A673 (cell line): Measurements from ENCODE around the gene STYXL1. TPM values are rescaled to one million over a fixed set of nuclear protein-coding genes. Genes with fewer than 3 reads are reported as not detected.

Source experiments
- BruUV-seq: library from RNA; stranded (reverse); fragments of 400-500 nt; replicated peaks from 2 replicates; lab custom pipeline; 2021; lab: Mats Ljungman, UMichigan
- CTCF ChIA-PET: fragments of 300-600 bp; sonication (Branson Sonifier 250); formaldehyde crosslinking; loops from one replicate; lab custom pipeline; 2022; ENCODE audit warnings: antibody characterized with exemption; lab: Charles Lee
- POLR2A ChIA-PET: fragments of 300-600 bp; sonication (Branson Sonifier 250); formaldehyde crosslinking; loops from one replicate; lab custom pipeline; 2022; ENCODE audit warnings: antibody characterized with exemption; ENCODE audit not compliant: low non-redundant PET; lab: Charles Lee
- DNase-seq: peaks from one replicate; pipeline ENCODE4 v3.0.0-alpha.2; 2015; ENCODE audit warnings: low spot score
- H3K27ac ChIP-seq: fragments of 200-600 bp; sonication (generic); 2 replicates; pipeline ENCODE4 v1.5.1; 2016; ENCODE audit warnings: mixed run types, low read depth, mild to moderate bottlenecking, mixed read lengths, antibody characterized with exemption, low read length; ENCODE audit not compliant: poor library complexity, severe bottlenecking
- H3K27me3 ChIP-seq: fragments of 200-600 bp; sonication (generic); replicated peaks from 2 replicates; pipeline ENCODE4 v1.6.1; 2017; ENCODE audit warnings: mixed run types, low read depth, mild to moderate bottlenecking, mixed read lengths, antibody characterized with exemption, low read length; ENCODE audit not compliant: insufficient read depth, poor library complexity
- H3K36me3 ChIP-seq: fragments of 200-600 bp; sonication (generic); 2 replicates; pipeline ENCODE4 v1.6.1; 2016; ENCODE audit warnings: mixed run types, mild to moderate bottlenecking, mixed read lengths, antibody characterized with exemption, low read length; ENCODE audit not compliant: insufficient read depth, poor library complexity, severe bottlenecking
- H3K4me1 ChIP-seq: fragments of 200-600 bp; sonication (generic); 2 replicates; pipeline ENCODE4 v1.6.1; 2017; ENCODE audit warnings: mixed run types, mild to moderate bottlenecking, mixed read lengths, antibody characterized with exemption, low read length; ENCODE audit not compliant: insufficient read depth, poor library complexity, severe bottlenecking
- H3K4me3 ChIP-seq: fragments of 200-600 bp; sonication (generic); 2 replicates; pipeline ENCODE4 v1.5.1; 2016; ENCODE audit warnings: low read depth, mixed run types, mild to moderate bottlenecking, mixed read lengths, low read length; ENCODE audit not compliant: poor library complexity, severe bottlenecking
- H3K9me3 ChIP-seq: fragments of 200-600 bp; sonication (generic); 2 replicates; pipeline ENCODE4 v1.6.1; 2016; ENCODE audit warnings: mixed run types, low read depth, mild to moderate bottlenecking, mixed read lengths, antibody characterized with exemption, low read length; ENCODE audit not compliant: poor library complexity, severe bottlenecking
- CTCF ChIP-seq: fragments of 300-800, 200-600 bp; sonication (generic); conservative IDR thresholded peaks from 2 replicates; pipeline ENCODE4 v1.5.1; 2017; ENCODE audit warnings: low read depth, mild to moderate bottlenecking, antibody characterized with exemption, low read length, moderate library complexity, mixed read lengths
- EZH2 ChIP-seq: fragments of 200-600 bp; sonication (generic); IDR thresholded peaks from 2 replicates; pipeline ENCODE4 v1.6.1; 2017; ENCODE audit warnings: borderline replicate concordance, low read depth, mild to moderate bottlenecking, mixed read lengths, antibody characterized with exemption, low read length; ENCODE audit not compliant: poor library complexity, severe bottlenecking
- intact Hi-C: fragments of 100-400 bp; cut with micrococcal nuclease; formaldehyde crosslinking; loops from one replicate; pipeline ENCODE4 v1.10.0; 2022; ENCODE audit not compliant: unreplicated experiment
- total RNA-seq: library from RNA; stranded (reverse); gene quantifications from 2 replicates; pipeline ENCODE4 v1.2.3, GENCODE V29; 2021

STYXL1 gene
- total RNA-seq, 1 experiment from 2014 or later: 36.3 TPM

DNA sequence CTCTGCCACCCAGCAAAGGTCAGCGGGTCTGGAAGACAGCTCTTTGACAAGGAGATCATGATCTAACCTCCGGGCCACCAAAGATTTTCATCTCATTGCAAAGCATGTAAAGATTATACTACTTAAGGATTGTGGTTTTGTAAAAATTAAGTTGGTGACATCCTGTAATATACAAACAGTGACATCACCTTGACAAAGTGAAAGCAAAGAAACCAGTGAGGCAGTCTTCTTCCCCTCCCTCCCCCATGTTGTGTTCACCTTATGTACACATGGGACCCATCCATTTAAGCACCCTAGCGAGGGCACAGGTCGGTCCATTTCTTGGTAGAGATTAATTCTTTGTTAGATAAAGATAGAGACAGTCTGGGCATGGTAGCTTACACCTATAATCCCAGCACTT lies 4.0 kb upstream of the STYXL1 start:
- ChIA-PET POLR2A (no interaction called here), CTCF (no interaction called here)
- intact Hi-C loops: no loop called here

DNA sequence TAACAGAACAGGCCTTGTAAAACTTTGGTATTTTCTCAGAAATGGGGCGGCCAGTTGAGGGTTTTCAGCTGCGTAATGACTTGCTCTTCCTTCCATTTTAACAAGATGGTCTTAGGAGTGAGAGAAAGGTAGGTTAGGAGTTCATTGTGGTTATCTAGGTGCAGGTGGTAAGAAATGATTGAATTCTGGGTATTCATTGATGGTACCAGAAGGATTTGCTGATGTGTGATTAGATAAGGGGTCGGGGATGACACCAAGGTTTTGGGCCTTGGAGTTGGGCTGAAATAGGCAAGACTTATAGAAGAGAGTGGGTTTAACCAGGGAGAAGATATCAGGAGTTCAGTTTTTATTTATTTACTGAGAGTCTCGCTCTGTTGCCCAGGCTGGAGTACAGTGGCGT lies 2.7 kb upstream of the STYXL1 start:
- peaks cover 6% of the 10 kb centered on the region for H3K4me1 ChIP-seq
- no peak overlapping the region for H3K27ac ChIP-seq
- TF ChIP-seq CTCF (no peak), EZH2 (no peak)
- CTCF ChIA-PET: no interaction called here
- peaks cover 31% of the 10 kb centered on the region for H3K36me3 ChIP-seq
- H3K9me3 ChIP-seq: no peaks in the 10 kb centered on the region
- no TSS peak for BruUV-seq
- no peak for DNase-seq
- intact Hi-C loops: no loop called here
- no peaks in the 10 kb centered on the region for H3K27me3 ChIP-seq
- POLR2A ChIA-PET: no interaction called here
- H3K4me3 ChIP-seq: no peak overlapping the region

More for the DNA sequence above, 4.0 kb upstream of the STYXL1 start:
- Histone ChIP-seq H3K9me3 (no peaks in the 10 kb centered on the region), H3K36me3 (peaks cover 40% of the 10 kb centered on the region), H3K27ac (no peak overlapping the region), H3K4me3 (no peak overlapping the region), H3K4me1 (peaks cover 6% of the 10 kb centered on the region), H3K27me3 (no peaks in the 10 kb centered on the region)
- no TSS peak for BruUV-seq
- TF ChIP-seq EZH2 (no peak), CTCF (no peak)
- DNase-seq: no peak

DNA sequence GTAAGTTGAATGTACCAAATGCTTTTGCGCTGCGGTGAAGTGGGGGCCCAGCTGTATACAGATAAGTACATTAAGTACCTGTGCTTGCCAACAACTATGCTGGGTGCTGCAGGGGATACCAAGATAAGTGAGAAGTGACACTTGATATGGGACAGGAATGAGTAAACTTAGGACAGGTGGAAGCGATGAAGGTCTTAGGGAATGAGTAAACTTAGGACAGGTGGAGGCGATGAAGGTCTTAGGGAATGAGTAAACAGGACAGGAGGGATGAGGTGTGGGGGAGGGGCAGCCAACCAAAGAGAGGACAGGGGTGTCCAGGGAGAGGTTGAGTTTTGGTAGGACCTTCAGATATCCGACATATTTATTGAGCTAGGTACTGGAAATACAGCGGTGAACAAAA lies 1.5 kb upstream of the STYXL1 start:
- TSS peak; percentile 65 for BruUV-seq
- H3K4me1 ChIP-seq: peaks cover 6% of the 10 kb centered on the region
- intact Hi-C loops: no loop called here
- H3K27ac ChIP-seq: no peak overlapping the region
- peaks cover 18% of the 10 kb centered on the region for H3K36me3 ChIP-seq
- TF ChIP-seq CTCF (no peak), EZH2 (no peak)
- H3K4me3 ChIP-seq: peak overlapping the region; percentile 96
- H3K27me3 ChIP-seq: no peaks in the 10 kb centered on the region
- ChIA-PET POLR2A (no interaction called here), CTCF (no interaction called here)
- no peak for DNase-seq
- no peaks in the 10 kb centered on the region for H3K9me3 ChIP-seq
